DND-41 (cell line): ENCODE results near the gene OPCML.

Experiments used
- CTCF ChIP-seq: IDR thresholded peaks from 2 replicates; pipeline ENCODE4 v1.5.1; 2012; ENCODE audit warnings: borderline replicate concordance, low read length, moderate library complexity, mild to moderate bottlenecking; ENCODE audit not compliant: poor library complexity, severe bottlenecking; ENCODE audit errors: extremely low read depth
- EZH2 ChIP-seq: IDR thresholded peaks from 3 replicates; pipeline ENCODE4 v1.6.1; 2012; ENCODE audit warnings: borderline replicate concordance, low read depth, mild to moderate bottlenecking, moderate library complexity, low read length, inconsistent platforms; ENCODE audit not compliant: severe bottlenecking

DNA sequence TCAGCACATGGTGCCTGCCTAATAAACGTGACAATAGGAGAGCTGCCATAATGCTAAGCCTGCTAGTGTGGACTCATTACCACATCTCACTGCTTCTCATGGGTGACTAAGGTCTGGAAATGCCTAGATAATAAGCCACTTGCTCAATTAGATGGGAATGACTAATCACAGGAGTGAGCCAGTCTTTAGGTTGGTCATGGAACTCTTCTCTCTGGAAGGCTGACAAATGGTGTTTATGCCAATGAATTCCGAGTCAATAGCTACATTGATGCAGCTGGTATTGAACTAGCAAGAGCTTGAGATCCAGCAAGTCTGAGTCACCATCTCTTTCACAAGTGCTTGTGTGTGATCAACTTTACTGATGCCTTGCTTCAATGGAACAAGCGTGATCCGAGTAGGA lies 334.9 kb downstream of the OPCML start:
- TF ChIP-seq CTCF = no peak
- TF ChIP-seq EZH2 = no peak
